Measurements from ENCODE around the gene PSME3IP1. TPM values are rescaled to one million over a fixed set of nuclear protein-coding genes. Genes with fewer than 3 reads are reported as not detected.

The PSME3IP1 gene
- total and polyA plus RNA-seq, 2 experiments from 2014 or later, result 78.0 to 105 TPM

DNA sequence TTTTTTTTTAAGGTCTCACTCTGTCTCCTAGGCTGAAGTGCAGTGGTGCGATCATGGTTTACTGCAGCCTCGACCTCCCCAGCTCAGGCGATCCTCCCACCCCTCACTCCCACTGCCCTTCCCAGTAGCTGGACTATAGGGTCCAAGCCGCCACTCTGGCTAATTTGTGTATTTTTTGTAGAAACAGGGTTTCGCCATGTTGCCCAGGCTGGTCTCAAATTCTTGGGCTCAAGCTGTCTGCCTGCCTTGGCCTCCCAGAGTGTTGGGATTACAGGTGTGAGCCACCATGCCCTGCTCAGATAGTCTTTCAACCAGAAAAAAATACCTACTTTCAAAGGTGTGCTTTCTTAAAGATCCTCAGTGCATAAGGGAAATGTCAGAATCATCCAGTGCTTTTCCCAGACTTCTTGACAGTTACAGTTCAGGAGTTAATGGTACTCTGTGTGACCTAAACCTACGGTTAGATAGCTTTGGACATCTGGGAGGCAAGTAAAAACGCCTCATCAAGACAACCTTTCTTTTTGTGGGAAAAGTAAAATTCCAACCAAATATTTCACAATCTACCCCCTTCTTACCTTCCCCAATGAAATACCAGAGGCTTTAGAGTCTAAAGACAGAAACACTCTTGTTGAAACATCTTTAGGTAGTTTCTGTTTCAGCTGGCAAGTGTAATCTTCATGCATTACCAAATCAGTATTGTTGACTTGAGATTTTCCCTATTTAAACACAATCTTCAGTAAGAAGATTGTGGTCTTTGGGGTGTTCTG, 7.1 kb upstream of the PSME3IP1 start (continued):
- TF ChIP-seq, protein P1, sequence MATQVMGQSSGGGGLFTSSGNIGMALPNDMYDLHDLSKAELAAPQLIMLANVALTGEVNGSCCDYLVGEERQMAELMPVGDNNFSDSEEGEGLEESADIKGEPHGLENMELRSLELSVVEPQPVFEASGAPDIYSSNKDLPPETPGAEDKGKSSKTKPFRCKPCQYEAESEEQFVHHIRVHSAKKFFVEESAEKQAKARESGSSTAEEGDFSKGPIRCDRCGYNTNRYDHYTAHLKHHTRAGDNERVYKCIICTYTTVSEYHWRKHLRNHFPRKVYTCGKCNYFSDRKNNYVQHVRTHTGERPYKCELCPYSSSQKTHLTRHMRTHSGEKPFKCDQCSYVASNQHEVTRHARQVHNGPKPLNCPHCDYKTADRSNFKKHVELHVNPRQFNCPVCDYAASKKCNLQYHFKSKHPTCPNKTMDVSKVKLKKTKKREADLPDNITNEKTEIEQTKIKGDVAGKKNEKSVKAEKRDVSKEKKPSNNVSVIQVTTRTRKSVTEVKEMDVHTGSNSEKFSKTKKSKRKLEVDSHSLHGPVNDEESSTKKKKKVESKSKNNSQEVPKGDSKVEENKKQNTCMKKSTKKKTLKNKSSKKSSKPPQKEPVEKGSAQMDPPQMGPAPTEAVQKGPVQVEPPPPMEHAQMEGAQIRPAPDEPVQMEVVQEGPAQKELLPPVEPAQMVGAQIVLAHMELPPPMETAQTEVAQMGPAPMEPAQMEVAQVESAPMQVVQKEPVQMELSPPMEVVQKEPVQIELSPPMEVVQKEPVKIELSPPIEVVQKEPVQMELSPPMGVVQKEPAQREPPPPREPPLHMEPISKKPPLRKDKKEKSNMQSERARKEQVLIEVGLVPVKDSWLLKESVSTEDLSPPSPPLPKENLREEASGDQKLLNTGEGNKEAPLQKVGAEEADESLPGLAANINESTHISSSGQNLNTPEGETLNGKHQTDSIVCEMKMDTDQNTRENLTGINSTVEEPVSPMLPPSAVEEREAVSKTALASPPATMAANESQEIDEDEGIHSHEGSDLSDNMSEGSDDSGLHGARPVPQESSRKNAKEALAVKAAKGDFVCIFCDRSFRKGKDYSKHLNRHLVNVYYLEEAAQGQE (IDR thresholded peaks at IDR 0.05; ENCODE audit: unreplicated experiment), result no peak
- TF ChIP-seq NANOG (IDR thresholded peaks at IDR 0.05; ENCODE audit: borderline replicate concordance) (no peak), STAT1 (IDR thresholded peaks at IDR 0.05; ENCODE audit: unreplicated experiment) (no peak), ZNF331 (CRISPR knock-in tag; IDR thresholded peaks at IDR 0.05; ENCODE audit: low read depth) (no peak), EZH2phosphoT487 (IDR thresholded peaks at IDR 0.05; ENCODE audit: unreplicated experiment) (no peak), POLR2AphosphoS5 (IDR thresholded peaks at IDR 0.05; ENCODE audit: low read depth) (no peak)
- TF ChIP-seq, protein P2, sequence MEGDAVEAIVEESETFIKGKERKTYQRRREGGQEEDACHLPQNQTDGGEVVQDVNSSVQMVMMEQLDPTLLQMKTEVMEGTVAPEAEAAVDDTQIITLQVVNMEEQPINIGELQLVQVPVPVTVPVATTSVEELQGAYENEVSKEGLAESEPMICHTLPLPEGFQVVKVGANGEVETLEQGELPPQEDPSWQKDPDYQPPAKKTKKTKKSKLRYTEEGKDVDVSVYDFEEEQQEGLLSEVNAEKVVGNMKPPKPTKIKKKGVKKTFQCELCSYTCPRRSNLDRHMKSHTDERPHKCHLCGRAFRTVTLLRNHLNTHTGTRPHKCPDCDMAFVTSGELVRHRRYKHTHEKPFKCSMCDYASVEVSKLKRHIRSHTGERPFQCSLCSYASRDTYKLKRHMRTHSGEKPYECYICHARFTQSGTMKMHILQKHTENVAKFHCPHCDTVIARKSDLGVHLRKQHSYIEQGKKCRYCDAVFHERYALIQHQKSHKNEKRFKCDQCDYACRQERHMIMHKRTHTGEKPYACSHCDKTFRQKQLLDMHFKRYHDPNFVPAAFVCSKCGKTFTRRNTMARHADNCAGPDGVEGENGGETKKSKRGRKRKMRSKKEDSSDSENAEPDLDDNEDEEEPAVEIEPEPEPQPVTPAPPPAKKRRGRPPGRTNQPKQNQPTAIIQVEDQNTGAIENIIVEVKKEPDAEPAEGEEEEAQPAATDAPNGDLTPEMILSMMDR (conservative IDR thresholded peaks at IDR 0.05; ENCODE audit: low read depth in 2 of 2), result no peak

DNA sequence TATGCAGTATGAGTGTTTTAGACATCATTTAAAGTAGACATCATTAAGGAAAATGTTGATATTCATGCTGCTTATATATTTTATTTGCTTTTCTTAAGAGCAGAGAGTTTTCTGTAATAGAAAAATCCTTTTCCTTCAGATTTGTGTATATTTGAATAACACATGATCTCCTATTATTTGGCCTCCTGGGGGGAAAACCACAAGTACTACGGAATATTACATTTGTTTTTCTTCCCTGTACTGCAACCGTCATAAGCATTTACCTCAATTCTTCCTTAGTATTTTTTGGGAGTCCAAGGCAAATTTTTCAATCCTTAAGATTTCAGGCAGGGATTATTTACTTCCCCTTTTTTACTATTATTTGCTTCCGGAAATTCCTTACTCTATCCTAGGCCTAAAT, 6.3 kb upstream of the PSME3IP1 start:
- Histone ChIP-seq H3K36me3 (ENCODE audit: insufficient read depth) (no peaks in the 10 kb centered on the region), H3K79me2 (replicated peaks; ENCODE audit: insufficient read depth) (peaks cover 98% of the 10 kb centered on the region), H2AFZ (no peak overlapping the region), H3K4me1 (ENCODE audit: insufficient read depth) (peaks cover 8% of the 10 kb centered on the region), H3K4me2 (no peak overlapping the region), H3K9me2 (ENCODE audit: insufficient read depth) (no peaks in the 10 kb centered on the region), H3K27me3 (ENCODE audit: insufficient read depth) (no peaks in the 10 kb centered on the region), H4K20me1 (replicated peaks; ENCODE audit: insufficient read depth) (peaks cover 26% of the 10 kb centered on the region), H3K27ac (ENCODE audit: low read depth) (no peak overlapping the region), H3K4me3 (no peak overlapping the region), H3F3A (replicated peaks; ENCODE audit: low read depth) (no peaks in the 10 kb centered on the region)
- peaks cover under 1% of the 10 kb centered on the region for H3K27me3 Mint-ChIP-seq (ENCODE audit: insufficient read depth, low read depth, poor library complexity)
- peaks cover 16% of the 10 kb centered on the region for H3K4me1 Mint-ChIP-seq
- H3K9me3 Mint-ChIP-seq, result no peaks in the 10 kb centered on the region
- ATAC-seq (no peak), DNase-seq (ENCODE audit: low spot score) (no peak)
- no peaks in the 10 kb centered on the region for H3K36me3 Mint-ChIP-seq (ENCODE audit: low read depth)
- H3K4me3 Mint-ChIP-seq, result no peak overlapping the region
- TF ChIP-seq, protein P3, sequence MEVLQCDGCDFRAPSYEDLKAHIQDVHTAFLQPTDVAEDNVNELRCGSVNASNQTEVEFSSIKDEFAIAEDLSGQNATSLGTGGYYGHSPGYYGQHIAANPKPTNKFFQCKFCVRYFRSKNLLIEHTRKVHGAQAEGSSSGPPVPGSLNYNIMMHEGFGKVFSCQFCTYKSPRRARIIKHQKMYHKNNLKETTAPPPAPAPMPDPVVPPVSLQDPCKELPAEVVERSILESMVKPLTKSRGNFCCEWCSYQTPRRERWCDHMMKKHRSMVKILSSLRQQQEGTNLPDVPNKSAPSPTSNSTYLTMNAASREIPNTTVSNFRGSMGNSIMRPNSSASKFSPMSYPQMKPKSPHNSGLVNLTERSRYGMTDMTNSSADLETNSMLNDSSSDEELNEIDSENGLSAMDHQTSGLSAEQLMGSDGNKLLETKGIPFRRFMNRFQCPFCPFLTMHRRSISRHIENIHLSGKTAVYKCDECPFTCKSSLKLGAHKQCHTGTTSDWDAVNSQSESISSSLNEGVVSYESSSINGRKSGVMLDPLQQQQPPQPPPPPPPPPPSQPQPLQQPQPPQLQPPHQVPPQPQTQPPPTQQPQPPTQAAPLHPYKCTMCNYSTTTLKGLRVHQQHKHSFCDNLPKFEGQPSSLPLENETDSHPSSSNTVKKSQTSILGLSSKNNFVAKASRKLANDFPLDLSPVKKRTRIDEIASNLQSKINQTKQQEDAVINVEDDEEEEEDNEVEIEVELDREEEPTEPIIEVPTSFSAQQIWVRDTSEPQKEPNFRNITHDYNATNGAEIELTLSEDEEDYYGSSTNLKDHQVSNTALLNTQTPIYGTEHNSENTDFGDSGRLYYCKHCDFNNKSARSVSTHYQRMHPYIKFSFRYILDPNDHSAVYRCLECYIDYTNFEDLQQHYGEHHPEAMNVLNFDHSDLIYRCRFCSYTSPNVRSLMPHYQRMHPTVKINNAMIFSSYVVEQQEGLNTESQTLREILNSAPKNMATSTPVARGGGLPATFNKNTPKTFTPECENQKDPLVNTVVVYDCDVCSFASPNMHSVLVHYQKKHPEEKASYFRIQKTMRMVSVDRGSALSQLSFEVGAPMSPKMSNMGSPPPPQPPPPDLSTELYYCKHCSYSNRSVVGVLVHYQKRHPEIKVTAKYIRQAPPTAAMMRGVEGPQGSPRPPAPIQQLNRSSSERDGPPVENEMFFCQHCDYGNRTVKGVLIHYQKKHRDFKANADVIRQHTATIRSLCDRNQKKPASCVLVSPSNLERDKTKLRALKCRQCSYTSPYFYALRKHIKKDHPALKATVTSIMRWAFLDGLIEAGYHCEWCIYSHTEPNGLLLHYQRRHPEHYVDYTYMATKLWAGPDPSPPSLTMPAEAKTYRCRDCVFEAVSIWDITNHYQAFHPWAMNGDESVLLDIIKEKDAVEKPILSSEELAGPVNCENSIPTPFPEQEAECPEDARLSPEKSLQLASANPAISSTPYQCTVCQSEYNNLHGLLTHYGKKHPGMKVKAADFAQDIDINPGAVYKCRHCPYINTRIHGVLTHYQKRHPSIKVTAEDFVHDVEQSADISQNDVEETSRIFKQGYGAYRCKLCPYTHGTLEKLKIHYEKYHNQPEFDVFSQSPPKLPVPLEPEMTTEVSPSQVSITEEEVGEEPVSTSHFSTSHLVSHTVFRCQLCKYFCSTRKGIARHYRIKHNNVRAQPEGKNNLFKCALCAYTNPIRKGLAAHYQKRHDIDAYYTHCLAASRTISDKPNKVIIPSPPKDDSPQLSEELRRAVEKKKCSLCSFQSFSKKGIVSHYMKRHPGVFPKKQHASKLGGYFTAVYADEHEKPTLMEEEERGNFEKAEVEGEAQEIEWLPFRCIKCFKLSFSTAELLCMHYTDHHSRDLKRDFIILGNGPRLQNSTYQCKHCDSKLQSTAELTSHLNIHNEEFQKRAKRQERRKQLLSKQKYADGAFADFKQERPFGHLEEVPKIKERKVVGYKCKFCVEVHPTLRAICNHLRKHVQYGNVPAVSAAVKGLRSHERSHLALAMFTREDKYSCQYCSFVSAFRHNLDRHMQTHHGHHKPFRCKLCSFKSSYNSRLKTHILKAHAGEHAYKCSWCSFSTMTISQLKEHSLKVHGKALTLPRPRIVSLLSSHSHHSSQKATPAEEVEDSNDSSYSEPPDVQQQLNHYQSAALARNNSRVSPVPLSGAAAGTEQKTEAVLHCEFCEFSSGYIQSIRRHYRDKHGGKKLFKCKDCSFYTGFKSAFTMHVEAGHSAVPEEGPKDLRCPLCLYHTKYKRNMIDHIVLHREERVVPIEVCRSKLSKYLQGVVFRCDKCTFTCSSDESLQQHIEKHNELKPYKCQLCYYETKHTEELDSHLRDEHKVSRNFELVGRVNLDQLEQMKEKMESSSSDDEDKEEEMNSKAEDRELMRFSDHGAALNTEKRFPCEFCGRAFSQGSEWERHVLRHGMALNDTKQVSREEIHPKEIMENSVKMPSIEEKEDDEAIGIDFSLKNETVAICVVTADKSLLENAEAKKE (CRISPR knock-in tag; IDR thresholded peaks at IDR 0.05), result no peak
- no peak for TF ChIP-seq CREB1 (CRISPR knock-in tag; IDR thresholded peaks at IDR 0.05; ENCODE audit: low read depth)
- no peak for TF ChIP-seq JUNB (IDR thresholded peaks at IDR 0.05; ENCODE audit: unreplicated experiment)
- TF ChIP-seq, protein P4, sequence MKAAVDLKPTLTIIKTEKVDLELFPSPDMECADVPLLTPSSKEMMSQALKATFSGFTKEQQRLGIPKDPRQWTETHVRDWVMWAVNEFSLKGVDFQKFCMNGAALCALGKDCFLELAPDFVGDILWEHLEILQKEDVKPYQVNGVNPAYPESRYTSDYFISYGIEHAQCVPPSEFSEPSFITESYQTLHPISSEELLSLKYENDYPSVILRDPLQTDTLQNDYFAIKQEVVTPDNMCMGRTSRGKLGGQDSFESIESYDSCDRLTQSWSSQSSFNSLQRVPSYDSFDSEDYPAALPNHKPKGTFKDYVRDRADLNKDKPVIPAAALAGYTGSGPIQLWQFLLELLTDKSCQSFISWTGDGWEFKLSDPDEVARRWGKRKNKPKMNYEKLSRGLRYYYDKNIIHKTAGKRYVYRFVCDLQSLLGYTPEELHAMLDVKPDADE (IDR thresholded peaks at IDR 0.05), result no peak
- no peak for TF ChIP-seq ZNF114 (CRISPR knock-in tag; IDR thresholded peaks at IDR 0.05)
- H3K27ac Mint-ChIP-seq, result no peak overlapping the region

Data from GM23338 (cell line).